Stimulated activated CD4-positive, alpha-beta T cell treated with anti-CD3 and anti-CD28 coated beads, Interleukin-4, amount 100 ng/mL, for 24 hours (primary cell): Measurements from ENCODE around the gene SMIM44.
"Not testable (repeated sequence)": the region's sequence is repeated elsewhere in the genome, so short reads cannot be mapped to it uniquely, and the experiment has no call there.

Experiments
- DNase-seq: peaks from one replicate; pipeline ENCODE4 v3.0.0-alpha.2; 2020

Gene SMIM44

DNA sequence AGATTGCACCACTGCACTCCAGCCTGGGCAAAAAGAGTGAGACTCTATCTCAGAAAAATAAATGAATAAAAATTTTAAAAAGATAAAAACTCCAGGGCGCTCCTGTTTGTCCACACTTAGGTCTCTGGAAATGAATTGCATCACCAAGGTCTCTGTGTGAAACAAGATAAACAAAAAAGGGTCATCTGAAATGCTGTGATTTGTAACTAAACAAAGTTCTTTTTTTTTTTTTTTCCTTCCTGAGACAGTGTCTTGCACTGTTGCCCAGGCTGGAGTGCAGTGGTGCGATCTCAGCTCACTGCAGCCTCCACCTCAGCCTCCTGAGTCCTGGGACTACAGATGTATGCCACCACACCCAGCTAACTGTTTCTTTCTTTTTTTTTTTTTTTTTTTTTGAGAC lies 34.4 kb upstream of the SMIM44 start:
- DNase-seq: no peak

DNA sequence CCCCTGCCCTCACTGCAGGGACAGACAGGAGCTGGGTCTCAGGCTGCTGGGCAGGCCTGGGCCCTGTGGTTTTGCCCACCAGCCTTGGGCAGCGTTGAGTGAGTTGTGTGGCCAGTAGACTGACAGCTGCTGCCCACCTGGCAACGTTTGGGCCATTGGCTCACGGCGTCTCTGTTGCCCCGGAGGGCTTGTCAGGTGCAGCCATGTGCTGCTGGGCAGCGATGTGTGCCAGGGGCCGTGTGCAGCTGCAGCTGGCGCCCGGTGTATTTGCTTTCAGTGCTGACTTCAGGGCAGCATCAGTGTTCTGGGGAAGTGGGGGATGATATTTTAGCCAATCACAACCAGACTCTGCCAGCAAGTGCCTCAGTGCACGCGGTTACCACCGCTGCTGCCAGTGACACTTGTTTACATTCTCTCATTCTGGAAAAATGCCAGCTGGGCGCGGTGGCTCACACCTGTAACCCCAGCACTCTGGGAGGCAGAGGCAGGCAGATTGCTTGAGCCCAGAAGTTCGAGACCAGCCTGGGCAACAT lies 33.5 kb upstream of the SMIM44 start:
- peak; percentile 23 for DNase-seq

DNA sequence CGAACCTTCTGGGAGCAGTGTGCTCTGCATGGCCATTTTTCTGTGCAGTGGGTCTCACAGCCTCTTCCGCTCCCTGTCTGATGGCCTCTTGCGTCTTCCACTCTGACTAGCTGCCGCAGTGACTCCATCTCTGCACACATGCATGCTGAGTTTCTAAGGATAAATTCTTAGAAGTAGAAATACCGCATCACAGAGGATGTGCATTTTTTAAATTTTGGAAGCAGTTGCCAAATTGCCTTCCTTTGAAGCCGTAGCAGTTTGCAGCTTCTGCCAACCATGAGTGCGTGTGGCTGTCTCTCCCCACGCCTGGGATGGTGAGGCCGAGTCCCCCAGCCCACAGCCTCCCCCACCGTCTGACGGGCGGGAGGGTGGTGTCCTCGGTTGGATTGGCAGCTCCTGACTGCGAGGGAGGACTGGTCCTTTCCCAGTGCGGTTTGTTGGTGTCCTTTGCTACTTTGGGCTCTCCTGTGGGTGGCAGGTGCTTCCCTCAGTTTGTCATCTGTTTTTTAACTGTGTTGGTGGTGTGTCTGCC lies 32.7 kb upstream of the SMIM44 start:
- DNase-seq: no peak

DNA sequence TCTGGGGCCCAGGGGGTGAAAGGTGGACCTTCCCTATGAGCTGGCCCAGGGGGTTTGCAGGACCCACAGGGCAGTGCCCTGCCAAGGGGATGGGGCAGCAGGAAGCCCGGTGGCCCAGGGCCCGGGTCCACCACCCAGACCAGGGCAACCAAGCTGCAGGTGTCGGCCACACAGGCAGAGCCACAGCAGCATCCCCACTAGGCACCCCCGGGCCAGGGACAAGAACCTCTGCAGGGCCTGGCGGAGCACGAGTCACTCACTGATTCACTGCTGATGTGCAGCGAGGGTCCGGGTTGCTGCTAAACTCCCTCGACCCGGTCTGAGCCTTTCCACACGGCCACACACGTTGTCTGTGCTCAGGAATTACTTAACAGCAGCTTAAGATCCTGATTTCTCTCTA lies 31.7 kb upstream of the SMIM44 start:
- no peak for DNase-seq

DNA sequence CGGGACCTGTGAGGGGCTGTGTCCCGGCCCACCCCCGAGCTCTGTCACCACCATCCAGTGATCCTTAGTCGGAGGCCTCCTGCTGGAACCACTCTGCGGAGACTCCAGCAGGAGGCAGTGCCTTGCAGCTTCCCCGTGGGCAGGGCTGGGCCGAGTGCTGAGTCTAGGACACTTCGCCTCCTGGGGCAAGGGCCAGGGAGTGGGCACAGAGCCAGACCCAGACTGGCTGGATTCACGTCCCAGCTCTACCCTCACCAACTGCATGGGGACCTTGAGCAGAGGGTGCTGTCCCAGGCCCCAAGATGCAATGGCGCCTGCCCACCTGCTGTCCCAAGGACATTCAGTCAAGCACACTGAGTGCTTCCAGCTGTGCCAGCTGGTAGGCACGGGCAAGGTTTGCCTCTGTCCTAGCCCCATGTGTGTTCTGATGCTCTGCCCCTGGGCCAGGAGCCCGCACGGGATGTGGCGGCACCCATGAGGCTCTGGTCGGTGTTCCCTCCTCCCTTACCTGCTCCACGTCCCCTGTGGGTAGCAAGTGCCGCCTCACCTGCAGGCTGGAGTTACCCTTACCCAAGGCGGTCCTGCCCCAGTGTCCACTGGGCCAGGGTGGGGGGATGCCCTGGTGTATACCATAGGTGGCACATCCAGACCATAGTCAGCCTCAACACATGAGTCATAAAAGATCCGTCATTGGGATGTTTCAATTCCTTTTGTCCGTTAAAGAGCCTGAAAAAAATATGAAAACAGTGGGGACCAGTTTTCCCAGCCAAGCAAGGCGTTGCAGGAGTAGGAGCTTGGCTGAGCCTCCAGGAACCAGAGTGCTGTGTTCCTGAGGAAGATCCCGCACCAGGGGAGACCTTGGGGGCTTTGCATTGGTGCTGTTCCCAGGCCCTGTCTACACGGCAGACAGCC lies 30.2 kb upstream of the SMIM44 start:
- no peak for DNase-seq

DNA sequence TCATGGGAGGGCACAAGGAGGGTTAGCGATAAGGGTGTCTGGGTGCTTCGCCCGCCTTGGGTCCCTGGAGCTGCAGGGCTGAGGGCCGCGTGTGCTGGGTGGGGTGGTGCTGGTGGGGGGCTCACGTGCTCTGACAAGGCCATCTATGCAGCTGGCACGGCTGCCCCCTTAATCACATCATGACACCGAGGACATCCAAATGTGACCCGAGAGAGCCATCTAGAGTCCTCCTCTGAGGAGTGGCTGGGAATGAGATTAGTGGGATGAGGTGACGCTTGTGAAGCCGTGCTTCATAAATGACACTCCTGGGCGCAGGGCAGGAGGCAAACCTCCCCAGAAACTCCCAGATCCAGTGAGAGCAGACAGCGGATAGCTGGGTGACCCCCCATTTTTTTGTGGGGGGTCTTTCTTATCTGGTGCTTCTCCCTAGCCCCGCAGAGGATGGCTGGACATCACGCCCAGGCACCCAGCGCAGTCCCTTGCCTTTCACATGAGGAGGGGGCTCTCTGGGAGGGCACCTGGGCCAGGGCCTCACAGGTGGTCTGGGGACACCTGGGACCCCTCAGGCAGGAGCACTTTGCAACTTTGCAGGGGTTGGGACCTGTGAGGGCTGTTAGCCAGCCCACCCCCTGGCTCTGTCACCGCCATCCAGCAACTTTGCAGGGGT lies 29.5 kb upstream of the SMIM44 start:
- DNase-seq: no peak

DNA sequence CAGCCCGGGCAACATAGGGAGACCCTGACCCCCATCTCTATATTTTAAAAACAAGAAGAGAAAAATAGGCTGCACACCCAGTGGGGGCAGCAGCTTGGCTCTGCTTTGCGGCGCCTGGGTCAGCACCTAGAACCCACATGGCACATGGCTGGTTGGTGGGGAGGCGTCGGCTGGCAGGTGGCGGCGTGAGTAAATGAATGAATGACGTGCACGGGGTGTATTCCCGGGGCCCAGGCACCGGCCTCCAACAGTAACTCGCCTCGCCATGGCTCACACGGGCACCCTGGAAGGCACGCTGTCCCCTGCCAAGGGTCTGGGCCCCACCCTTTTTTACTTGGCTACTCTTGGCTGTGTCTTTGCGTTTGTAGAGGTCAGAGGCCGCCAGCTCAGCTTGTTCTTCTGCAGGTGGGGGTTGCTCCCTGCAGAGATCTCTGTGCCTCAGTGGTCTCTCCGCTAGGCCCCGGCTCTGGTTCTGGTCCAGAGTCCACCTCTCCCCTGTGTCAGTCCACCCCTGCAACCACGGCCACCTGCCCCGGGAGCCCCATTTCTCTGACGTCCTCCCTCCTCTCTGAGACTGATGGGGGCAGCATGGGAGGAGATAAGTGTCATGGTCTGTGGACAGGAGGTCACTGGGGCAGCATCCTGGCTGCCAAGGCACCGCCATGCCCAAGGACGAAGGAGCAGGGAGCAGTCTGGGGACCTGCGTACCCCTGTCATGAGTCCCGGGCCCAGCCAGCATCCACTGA lies 28.4 kb upstream of the SMIM44 start:
- no peak for DNase-seq

DNA sequence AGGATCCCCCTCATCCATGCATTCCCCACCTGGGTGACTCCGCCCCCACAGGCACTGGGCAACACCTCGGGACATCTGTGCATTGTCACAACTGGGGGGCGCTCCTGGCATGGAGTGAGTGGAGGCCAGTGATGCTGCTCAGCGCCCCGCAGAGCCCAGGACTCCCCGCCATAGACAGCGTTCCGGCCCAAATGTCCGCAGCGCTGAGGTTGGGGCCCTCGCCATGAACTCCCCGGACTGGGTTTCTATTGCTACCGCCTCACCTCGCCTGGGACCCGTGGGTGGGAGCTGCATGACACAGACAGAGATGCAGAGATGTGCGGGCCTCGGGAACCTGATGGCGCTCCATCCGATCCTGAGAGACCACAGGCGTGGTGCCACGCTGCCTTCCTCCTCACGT lies 27.5 kb upstream of the SMIM44 start:
- no peak for DNase-seq

DNA sequence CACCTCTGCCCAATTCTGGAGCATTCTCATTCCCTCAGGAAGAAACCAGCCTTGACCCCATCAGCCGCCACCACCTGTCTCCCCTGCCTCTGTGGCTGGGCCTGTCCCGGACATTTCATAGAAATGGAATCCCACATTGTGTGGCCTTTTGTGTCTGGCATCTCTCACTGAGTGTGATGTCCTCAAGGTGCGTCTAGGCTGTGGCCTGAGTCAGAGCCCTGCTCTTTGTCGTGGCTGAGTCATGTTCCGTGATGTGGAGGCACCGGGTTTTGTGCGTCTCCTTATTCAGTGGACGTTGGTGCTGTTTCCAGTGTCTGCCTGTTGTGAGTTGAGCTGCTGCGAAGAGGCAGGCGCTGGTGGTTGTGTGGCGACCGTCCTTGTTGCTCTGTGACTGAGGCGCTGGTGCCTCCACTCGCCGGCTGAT lies 26.3 kb upstream of the SMIM44 start:
- peak; percentile 46 for DNase-seq

DNA sequence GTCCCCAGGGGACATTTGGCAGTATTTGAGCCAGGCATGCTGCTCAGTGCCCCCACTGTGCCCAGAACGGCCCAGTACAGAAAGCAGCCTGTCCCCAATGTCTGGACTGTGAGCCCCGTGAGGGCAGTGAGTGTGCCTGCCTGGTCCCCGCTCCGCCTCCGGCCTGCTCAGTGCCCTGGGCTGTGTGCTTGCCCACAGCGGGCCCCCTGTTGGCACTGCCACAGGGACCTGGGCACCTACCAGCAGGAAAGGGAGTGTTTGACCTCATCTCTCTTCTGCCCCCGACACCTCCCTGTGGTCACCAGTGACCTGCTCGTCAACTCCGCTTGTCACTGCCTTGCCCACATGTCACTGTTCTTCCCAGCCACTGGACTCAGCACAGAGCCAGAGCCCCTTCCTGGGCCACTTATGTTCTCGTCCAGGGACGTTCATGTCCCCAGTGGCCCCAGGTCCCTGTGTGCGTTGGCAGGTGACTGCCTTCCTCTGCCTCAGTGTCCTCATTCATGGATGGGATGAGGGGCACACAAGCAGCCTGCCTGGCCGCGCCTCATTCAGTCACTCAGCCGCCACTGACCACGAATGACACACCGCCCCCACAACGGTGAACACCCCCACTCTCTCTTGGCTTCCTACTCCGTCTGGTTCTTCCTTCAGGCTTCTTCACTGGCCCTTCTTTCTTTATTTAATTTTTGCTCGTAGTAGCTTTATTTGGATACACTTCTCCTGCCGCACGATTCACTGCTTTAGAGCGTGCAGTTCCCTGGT lies 25.7 kb upstream of the SMIM44 start:
- DNase-seq: no peak

DNA sequence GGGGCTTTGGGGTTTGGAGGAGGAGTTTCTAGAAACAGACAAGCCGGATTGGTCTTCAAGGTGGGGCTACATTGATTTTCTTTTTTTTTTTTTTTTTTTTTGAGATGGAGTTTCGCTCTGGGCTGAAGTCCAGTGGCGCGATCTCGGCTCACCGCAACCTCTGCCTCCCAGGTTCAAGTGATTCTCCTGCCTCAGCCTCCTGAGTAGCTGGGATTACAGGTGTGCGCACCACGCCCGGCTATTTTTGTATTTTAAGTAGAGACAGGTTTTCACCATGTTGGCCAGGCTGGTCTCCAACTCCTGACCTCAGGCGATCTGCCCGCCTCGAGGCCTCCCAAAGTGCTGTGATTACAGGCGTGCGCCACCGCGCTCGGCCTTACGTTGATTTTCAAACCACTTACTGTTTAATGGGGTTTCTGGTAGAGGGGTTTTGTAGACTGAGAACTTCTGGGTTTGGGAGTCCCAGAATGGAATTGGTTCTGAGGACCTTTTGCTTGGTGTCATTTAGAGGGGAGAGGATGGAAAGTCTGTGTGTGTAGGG lies 24.9 kb upstream of the SMIM44 start:
- not testable (repeated sequence) for DNase-seq

DNA sequence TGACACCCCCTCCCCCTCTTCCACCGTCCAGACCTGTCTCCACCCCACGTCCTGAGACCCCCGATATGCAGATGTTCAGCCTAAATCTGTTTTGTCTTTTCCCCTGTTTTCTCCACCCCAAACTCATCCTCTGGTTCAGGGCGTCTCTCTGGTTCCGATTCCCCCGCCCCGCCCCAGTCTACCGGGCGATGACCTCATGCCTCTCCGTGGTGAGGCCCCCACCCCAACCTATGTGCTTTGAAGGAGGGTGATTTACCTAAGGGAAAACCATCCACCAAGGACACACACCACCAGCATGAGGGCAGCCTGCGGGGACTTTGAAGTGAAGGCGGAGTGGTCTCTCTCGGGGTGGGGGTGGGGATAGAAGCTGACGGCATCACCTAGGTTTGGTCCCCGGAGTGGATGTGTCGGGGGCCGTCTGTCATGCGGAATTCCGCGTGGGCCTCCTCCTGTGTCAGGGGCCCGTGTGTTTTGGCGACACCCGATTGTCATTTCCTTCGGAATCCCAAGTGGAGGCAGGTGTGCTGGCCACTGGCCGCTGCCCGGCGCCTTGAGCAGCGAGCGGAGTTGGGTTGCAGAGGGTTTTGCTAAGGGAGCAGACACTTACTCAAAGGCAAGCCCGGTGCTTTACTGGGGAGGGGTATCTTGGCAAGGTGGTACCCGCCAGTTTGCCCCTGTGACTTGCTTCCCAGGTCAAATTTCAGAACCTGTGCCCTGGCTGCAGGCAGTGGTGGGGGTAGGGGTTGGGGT lies 24.3 kb upstream of the SMIM44 start:
- peak; percentile 41 for DNase-seq

DNA sequence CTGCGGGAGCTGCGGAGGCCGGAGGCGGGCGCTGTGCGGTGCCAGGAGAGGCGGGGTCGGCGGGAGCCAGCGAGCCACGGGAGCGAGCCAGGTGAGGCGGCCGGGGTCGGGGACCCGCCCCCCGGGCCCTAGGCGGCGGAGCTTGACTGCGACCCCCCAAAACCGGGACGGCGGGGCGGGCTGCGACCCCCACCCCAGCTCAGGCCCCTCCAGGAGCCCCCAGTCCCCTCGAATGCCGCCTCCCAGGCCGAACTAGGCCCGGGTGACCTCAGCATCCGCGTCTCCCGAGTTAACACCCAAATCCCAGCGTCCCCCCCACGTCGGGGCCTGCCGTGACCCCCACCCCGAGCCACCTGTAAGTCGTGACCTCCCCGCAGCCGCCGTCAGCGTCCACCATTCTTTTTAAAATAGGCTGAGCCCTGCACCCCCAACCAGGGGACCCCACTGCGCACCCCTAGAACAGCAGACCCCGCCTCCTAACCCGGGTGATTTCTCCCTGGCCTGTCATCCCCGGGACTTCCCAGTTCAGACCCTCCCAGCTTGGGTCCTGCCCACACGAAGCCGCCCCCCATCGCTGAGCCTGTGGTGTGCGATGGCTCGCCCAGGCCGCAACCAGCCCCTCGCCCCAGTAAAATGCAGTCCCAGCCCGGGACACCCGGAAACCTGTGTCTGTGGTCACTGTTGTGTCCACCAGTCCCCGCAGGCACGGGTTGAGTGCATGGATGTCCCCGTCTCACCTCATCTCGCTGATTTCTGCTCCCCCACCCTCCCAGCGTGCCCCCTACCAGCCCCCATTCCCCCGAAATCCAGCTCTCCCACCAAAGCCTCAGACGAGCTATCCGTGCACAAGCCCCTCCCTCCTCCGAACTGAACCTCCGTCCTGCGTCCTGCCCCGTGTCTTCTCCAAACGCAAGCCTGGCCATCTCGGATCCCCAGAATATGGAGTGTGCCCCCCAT lies 23.4 kb upstream of the SMIM44 start:
- peak; percentile 16 for DNase-seq

DNA sequence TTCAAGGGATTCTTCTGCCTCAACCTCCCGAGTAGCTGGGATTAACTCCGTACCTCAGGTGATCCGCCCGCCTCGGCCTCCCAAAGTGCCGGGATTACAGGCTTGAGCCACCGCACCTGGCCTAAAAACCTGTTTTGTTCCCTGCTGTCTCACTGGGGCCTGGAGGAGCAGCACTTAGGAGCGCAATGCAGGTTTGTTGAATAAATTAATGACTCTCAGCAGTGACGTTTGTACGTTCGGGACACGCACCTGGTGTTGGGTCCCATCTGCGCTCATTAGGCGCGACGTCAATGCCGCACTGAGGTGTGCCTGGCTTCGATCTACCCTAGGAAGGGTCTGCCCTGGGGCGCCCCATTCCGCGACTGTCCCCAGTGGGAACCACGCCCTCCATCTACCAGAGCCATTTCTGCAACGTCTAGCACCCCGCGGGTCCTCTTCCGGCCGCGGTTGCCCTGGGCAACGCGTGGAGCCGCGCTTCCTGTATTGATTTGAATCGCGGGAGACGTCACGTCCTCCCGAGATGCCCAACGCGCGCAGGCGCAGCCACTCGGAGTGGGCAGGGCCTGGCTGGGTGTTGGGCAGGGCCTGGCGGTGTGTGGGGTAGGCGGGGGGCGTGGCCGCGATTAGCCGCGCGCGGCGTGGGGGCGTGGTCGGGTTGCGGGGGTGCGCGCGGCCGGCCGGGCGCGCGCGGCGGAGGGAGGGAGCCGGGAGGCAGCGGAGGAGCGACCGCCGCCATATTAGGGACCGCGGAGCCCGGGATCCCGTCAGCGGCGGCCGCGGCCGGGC lies 22.6 kb upstream of the SMIM44 start, which contains the start of gene FZR1:
FZR1 (plus strand) TSS at position 714 of the 786 bp plus-strand sequence. CDS start 16,679 bp downstream, outside the sequence.
- peak; percentile 99 for DNase-seq

DNA sequence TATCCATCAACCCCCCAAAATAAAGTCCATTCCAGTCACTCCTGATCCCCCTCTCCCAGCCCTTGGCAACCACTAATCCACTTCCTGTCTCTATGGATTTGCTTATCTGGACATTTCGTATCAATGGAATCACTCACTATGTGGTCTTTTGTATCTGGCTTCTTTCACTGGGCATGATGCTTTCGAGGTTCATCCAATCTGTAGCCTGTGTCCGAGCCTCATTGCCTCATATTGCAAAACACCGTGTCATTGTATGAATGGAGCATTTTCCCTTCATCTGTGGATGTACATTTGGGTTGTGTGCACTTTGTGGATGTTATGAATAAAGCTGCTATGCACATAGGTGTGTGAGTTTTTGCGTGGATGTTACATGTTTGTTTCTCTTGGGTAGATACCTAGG lies 21.5 kb upstream of the SMIM44 start:
- no peak for DNase-seq

DNA sequence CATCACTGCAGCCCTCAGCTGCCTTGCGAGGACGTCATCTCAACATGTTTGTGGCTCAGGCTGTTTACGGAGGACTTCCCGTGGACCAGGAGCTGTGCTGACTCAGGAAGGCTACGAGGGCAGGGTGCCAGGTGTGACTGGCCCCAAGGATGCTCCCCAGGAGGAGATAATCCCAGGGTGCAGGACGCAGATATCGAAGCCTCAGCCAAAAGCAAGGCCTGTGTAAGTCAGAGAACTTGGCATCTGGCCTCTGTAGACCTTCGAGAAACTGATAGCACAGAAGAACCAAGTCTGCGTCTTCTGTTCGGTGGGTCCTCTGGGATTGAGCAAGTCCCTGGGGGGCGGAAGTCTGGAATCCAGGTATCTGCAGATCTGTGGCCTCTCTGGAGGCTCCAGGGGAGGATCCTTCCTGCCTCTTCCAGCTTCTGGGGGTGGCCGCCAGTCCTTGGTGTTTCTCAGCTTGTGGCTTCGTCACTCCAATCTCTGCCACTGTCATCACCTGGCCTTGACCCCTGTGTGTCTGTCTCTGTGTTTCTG lies 19.9 kb upstream of the SMIM44 start:
- DNase-seq: no peak

DNA sequence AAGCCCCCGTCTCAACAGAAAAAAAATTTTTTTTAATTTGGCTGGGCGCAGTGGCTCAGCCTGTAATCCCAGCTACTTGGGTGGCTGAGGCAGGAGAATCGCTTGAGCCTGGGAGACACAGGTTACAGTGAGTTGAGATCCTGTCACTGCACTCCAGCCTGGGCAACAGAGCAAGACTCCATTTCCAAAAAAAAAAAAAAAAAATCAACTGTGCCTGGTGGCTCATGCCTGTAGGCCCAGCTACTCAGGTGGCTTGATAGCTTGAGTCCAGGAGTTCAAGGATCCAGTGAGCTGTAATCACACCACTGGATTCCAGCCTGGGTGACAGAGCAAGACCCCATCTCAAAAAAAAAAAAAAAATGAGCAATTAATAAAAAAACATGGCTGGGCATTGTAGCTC lies 18.5 kb upstream of the SMIM44 start:
- no peak for DNase-seq

DNA sequence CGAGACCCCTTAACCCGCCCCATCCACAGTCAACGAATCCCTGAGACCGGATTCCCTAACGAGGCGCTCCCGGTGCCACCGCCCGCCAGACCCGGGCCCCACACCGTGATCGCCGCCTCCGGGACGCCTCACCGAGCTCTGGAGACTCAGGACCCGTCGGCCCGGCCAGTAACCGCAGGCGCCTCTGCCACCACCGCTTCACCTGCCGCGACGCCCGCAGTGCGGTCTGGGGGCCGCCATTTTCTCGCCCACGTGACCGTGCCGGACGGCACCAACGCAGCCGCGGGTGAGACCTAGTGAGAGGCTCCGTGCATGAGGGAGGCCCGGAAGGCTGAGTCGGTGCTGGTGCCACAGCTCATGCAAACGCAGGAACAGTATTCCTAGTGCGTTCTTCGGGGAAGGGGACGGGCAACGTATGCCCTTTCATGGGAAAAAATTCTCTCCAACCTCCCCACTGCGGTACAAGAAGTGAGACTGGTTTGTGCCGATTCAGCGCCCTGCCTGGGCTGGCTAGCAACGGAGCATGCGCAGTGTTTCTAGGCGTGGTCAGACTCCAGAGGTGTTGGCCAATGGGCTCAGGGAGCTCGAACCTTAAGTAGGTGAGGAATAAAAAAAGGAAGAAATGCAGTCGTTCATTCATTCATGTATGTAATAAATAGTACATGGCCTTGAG lies 17.3 kb upstream of the SMIM44 start, which contains the start of gene DOHH:
DOHH (minus strand) TSS at position 246 of the 673 bp plus-strand sequence. CDS start 3,860 bp downstream, outside the sequence.
- DNase-seq: peak; percentile 98
